ENCODE data around the gene KCNIP3. TPM values are rescaled to one million over a fixed set of nuclear protein-coding genes. Genes with fewer than 3 reads are reported as not detected.

The KCNIP3 gene
- polyA plus RNA-seq, 1 of the 3 experiments (the other 2 are of a cell fraction), result 0.97 TPM

GRCh38 chr2:95276244-95276887 lies 20.8 kb upstream of the KCNIP3 start:
- POLR2A ChIA-PET, result interaction anchor here (0.6 kb wide), 1 partner anchor 13 kb away, joined by 7 read pairs; no protein-coding TSS in a partner anchor

GRCh38 chr2:95276888-95277245 lies 20.3 kb upstream of the KCNIP3 start:
- Histone ChIP-seq H3K9ac (no peak overlapping the region), H2AFZ (ENCODE audit: low read depth) (no peak overlapping the region), H3K4me3 (ENCODE audit: low read depth in 2 of 2, low read length in 1 of 2) (no peak overlapping the region), H3F3A (replicated peaks; ENCODE audit: insufficient read depth) (no peaks in the 10 kb centered on the region), H3K9me3 (no peaks in the 10 kb centered on the region), H3K27ac (ENCODE audit: low read depth in 2 of 2, low read length in 1 of 2) (no peak overlapping the region), H3K4me1 (ENCODE audit: control insufficient read depth in 1 of 2, insufficient read depth in 2 of 2, low read depth in 1 of 2, low read length in 1 of 2) (no peaks in the 10 kb centered on the region), H3K4me2 (no peak overlapping the region), H3K36me3 (replicated peaks in 1 of 2; ENCODE audit: control insufficient read depth in 1 of 2, insufficient read depth in 2 of 2, low read length in 1 of 2) (no peaks in the 10 kb centered on the region), H3K79me2 (ENCODE audit: insufficient read depth) (no peaks in the 10 kb centered on the region), H3K27me3 (ENCODE audit: insufficient read depth) (no peaks in the 10 kb centered on the region), H3K9me2 (no peaks in the 10 kb centered on the region), H4K20me1 (ENCODE audit: insufficient read depth) (no peaks in the 10 kb centered on the region)
- ChIA-PET POLR2A (interaction anchor here (0.6 kb wide), 1 partner anchor 13 kb away, joined by 7 read pairs; no protein-coding TSS in a partner anchor), CTCF (interaction anchor here (0.8 to 1.5 kb wide), 2 partner anchors 19 to 45 kb away, joined by 3 read pairs; no protein-coding TSS in a partner anchor)
- WGBS (ENCODE audit: low lambda C conversion rate), result no CpG with 5 or more reads among the region's 9 CpGs
- no peak for DNase-seq
- TF ChIP-seq CHD2 (IDR thresholded peaks at IDR 0.05; ENCODE audit: low read length, partially characterized antibody) (no peak), TCF12 (IDR thresholded peaks at IDR 0.05) (no peak), PBX3 (IDR thresholded peaks at IDR 0.05) (no peak), EZH2phosphoT487 (IDR thresholded peaks at IDR 0.05; ENCODE audit: borderline replicate concordance, low read depth) (no peak), SIN3A (IDR thresholded peaks at IDR 0.05; ENCODE audit: borderline replicate concordance, low read depth, low read length) (no peak), NRF1 (IDR thresholded peaks at IDR 0.05; ENCODE audit: low read depth, low read length) (no peak), REST (IDR thresholded peaks at IDR 0.05; ENCODE audit: low read depth, low read length) (no peak), GABPA (IDR thresholded peaks at IDR 0.05; ENCODE audit: low read depth) (no peak), POLR2AphosphoS5 (IDR thresholded peaks at IDR 0.05; ENCODE audit: low read depth, low read length) (no peak), RXRA (IDR thresholded peaks at IDR 0.05; ENCODE audit: borderline replicate concordance, low read depth) (no peak), JUND (IDR thresholded peaks at IDR 0.05) (no peak), FOSL2 (IDR thresholded peaks at IDR 0.05; ENCODE audit: borderline replicate concordance, low read depth) (no peak)
- TF ChIP-seq, protein P1, sequence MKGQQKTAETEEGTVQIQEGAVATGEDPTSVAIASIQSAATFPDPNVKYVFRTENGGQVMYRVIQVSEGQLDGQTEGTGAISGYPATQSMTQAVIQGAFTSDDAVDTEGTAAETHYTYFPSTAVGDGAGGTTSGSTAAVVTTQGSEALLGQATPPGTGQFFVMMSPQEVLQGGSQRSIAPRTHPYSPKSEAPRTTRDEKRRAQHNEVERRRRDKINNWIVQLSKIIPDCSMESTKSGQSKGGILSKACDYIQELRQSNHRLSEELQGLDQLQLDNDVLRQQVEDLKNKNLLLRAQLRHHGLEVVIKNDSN (IDR thresholded peaks at IDR 0.05; ENCODE audit: borderline replicate concordance, low read depth), result no peak

More at GRCh38 chr2:95276244-95276887, 20.8 kb upstream of the KCNIP3 start:
- Histone ChIP-seq H3K9ac (no peak overlapping the region), H3K27me3 (ENCODE audit: insufficient read depth) (no peaks in the 10 kb centered on the region), H3K36me3 (replicated peaks in 1 of 2; ENCODE audit: control insufficient read depth in 1 of 2, insufficient read depth in 2 of 2, low read length in 1 of 2) (no peaks in the 10 kb centered on the region), H3K4me3 (ENCODE audit: low read depth in 2 of 2, low read length in 1 of 2) (no peak overlapping the region), H2AFZ (ENCODE audit: low read depth) (no peak overlapping the region), H3K4me2 (no peak overlapping the region), H3K79me2 (ENCODE audit: insufficient read depth) (no peaks in the 10 kb centered on the region), H3K9me3 (no peaks in the 10 kb centered on the region), H3K4me1 (ENCODE audit: control insufficient read depth in 1 of 2, insufficient read depth in 2 of 2, low read depth in 1 of 2, low read length in 1 of 2) (no peaks in the 10 kb centered on the region), H3F3A (replicated peaks; ENCODE audit: insufficient read depth) (no peaks in the 10 kb centered on the region), H3K9me2 (no peaks in the 10 kb centered on the region), H4K20me1 (ENCODE audit: insufficient read depth) (no peaks in the 10 kb centered on the region), H3K27ac (ENCODE audit: low read depth in 2 of 2, low read length in 1 of 2) (no peak overlapping the region)
- TF ChIP-seq SMC3 (IDR thresholded peaks at IDR 0.05; ENCODE audit: low read depth, low read length) (no peak), GABPA (IDR thresholded peaks at IDR 0.05; ENCODE audit: low read depth) (no peak), USF2 (IDR thresholded peaks at IDR 0.05; ENCODE audit: borderline replicate concordance, low read depth, low read length) (no peak), FOSL2 (IDR thresholded peaks at IDR 0.05; ENCODE audit: borderline replicate concordance, low read depth) (no peak), TAF1 (IDR thresholded peaks at IDR 0.05; ENCODE audit: borderline replicate concordance, low read depth, low read length) (no peak)
- TF ChIP-seq, protein P1 (IDR thresholded peaks at IDR 0.05; ENCODE audit: borderline replicate concordance, low read depth), result no peak
- no peak for DNase-seq
- 48% methylated on average over 14 of the region's 22 CpGs for WGBS (ENCODE audit: low lambda C conversion rate)
- CTCF ChIA-PET, result interaction anchor here (0.8 kb wide), 1 partner anchor 45 kb away, joined by 3 read pairs; no protein-coding TSS in a partner anchor
